Measurements from ENCODE around the gene PKIG. TPM values are rescaled to one million over a fixed set of nuclear protein-coding genes. Genes with fewer than 3 reads are reported as not detected.

PKIG gene
- total RNA-seq, 2 donors from 2014 or later, result 237 to 268 TPM

- H3K9me3 ChIP-seq, result no peaks in the 10 kb centered on the region
- H3K4me1 ChIP-seq, result peaks cover 4 to 82% of the 10 kb centered on the region in 2 donors
- no peak overlapping the region for H3K4me3 ChIP-seq
- no peak for TF ChIP-seq CTCF (IDR thresholded peaks at IDR 0.05)
- no peaks in the 10 kb centered on the region for H3K36me3 ChIP-seq
- H3K27me3 ChIP-seq, result no peaks in the 10 kb centered on the region
- H3K27ac ChIP-seq, result peak overlapping the region; percentile 89 to 95
- no peak for DNase-seq (ENCODE audit: low spot score)
These were observed 18.9 kb downstream of the PKIG start for GRCh38 chr20:44601236-44601671.

GRCh38 chr20:44601801-44602204 lies 19.4 kb downstream of the PKIG start:
- Histone ChIP-seq H3K4me3 (no peak overlapping the region), H3K9me3 (no peaks in the 10 kb centered on the region), H3K27me3 (no peaks in the 10 kb centered on the region), H3K4me1 (peaks cover 4 to 76% of the 10 kb centered on the region in 2 donors), H3K27ac (peak overlapping the region; percentile 89 to 95), H3K36me3 (peaks cover 5% of the 10 kb centered on the region)
- no peak for TF ChIP-seq CTCF (IDR thresholded peaks at IDR 0.05)
- DNase-seq (ENCODE audit: low spot score), result peak; percentile 86

- no peaks in the 10 kb centered on the region for H3K27me3 ChIP-seq
- peaks cover 4 to 62% of the 10 kb centered on the region in 2 donors for H3K4me1 ChIP-seq
- no peak for TF ChIP-seq CTCF (IDR thresholded peaks at IDR 0.05)
- peak overlapping the region; percentile 60 to 95 for H3K27ac ChIP-seq
- peaks cover 6% of the 10 kb centered on the region for H3K36me3 ChIP-seq
- no peak overlapping the region for H3K4me3 ChIP-seq
- no peaks in the 10 kb centered on the region for H3K9me3 ChIP-seq
- DNase-seq (ENCODE audit: low spot score), result no peak
These were observed 20.9 kb downstream of the PKIG start for GRCh38 chr20:44603327-44603726.

GRCh38 chr20:44606725-44607441 lies 24.5 kb downstream of the PKIG start:
- Histone ChIP-seq H3K4me1 (peaks cover 0 to 55% of the 10 kb centered on the region in 2 donors), H3K4me3 (no peak overlapping the region), H3K27me3 (no peaks in the 10 kb centered on the region), H3K9me3 (no peaks in the 10 kb centered on the region), H3K27ac (no peak overlapping the region), H3K36me3 (peaks cover 6% of the 10 kb centered on the region)
- no peak for TF ChIP-seq CTCF (IDR thresholded peaks at IDR 0.05)
- DNase-seq (ENCODE audit: low spot score), result no peak

- no peak for TF ChIP-seq CTCF (IDR thresholded peaks at IDR 0.05)
- Histone ChIP-seq H3K27ac (peak overlapping the region; percentile 84 to 87), H3K4me1 (peaks cover 0 to 36% of the 10 kb centered on the region in 2 donors), H3K27me3 (no peaks in the 10 kb centered on the region), H3K9me3 (no peaks in the 10 kb centered on the region), H3K36me3 (peaks cover 16% of the 10 kb centered on the region), H3K4me3 (peak overlapping the region in 1 of 2 donors; percentile 17)
- DNase-seq (ENCODE audit: low spot score), result no peak
These were observed 26.7 kb downstream of the PKIG start for GRCh38 chr20:44609006-44609515.

Data from right atrium auricular region (tissue), 2 donors.